NB4 (cell line): ENCODE measurements around the gene DYNC1I1.

Source experiments
- CTCF ChIP-seq: IDR thresholded peaks from one replicate; pipeline ENCODE4 v1.5.1; 2012; ENCODE audit warnings: low read depth, low read length
- MAX ChIP-seq: IDR thresholded peaks from 2 replicates; pipeline ENCODE4 v1.6.1; 2011; ENCODE audit warnings: low read depth, low read length
- POLR2A ChIP-seq: IDR thresholded peaks from 2 replicates; pipeline ENCODE4 v1.6.1; 2011; ENCODE audit warnings: mild to moderate bottlenecking; ENCODE audit not compliant: insufficient read length; ENCODE audit errors: extremely low read depth

GRCh38 chr7:96076350-96076707, 304.0 kb downstream of the DYNC1I1 start:
- TF ChIP-seq MAX (no peak), CTCF (no peak), POLR2A (no peak)
